KMS-11 (cell line): ENCODE data around the gene LRP10.

Experiments used
- H2AFZ ChIP-seq: fragments of 200-600 bp; sonication (generic); 2 replicates; pipeline ENCODE4 v1.6.1; 2016; ENCODE audit warnings: antibody characterized with exemption, mixed run types, low read depth
- H3K27ac ChIP-seq: fragments of 200-600 bp; sonication (generic); 2 replicates; pipeline ENCODE4 v1.6.1; 2016; ENCODE audit warnings: mild to moderate bottlenecking, mixed run types
- H3K27me3 ChIP-seq: fragments of 200-600 bp; sonication (generic); 2 replicates; pipeline ENCODE4 v1.6.1; 2017; ENCODE audit warnings: mild to moderate bottlenecking, low read depth, mixed run types, moderate library complexity; ENCODE audit not compliant: insufficient read depth
- H3K36me3 ChIP-seq: fragments of 200-600 bp; sonication (generic); 2 replicates; pipeline ENCODE4 v1.6.1; 2017; ENCODE audit warnings: mild to moderate bottlenecking, mixed run types; ENCODE audit not compliant: insufficient read depth
- H3K4me1 ChIP-seq: fragments of 200-600 bp; sonication (generic); 2 replicates; pipeline ENCODE4 v1.6.1; 2016; ENCODE audit warnings: mild to moderate bottlenecking, low read depth, mixed run types; ENCODE audit not compliant: poor library complexity, severe bottlenecking
- H3K4me2 ChIP-seq: fragments of 200-600 bp; sonication (generic); 2 replicates; pipeline ENCODE4 v1.7.0; 2016; ENCODE audit warnings: mild to moderate bottlenecking, mixed run types
- H3K4me3 ChIP-seq: fragments of 200-600 bp; sonication (generic); IDR thresholded peaks from 2 replicates; pipeline ENCODE4 v1.6.1; 2017; ENCODE audit warnings: low read depth, low read length, mixed read lengths; ENCODE audit not compliant: insufficient read depth
- H3K79me2 ChIP-seq: fragments of 200-600 bp; sonication (generic); 2 replicates; pipeline ENCODE4 v1.6.1; 2016; ENCODE audit warnings: low read depth, mixed run types; ENCODE audit not compliant: insufficient read depth
- H3K9ac ChIP-seq: fragments of 200-600 bp; sonication (generic); 2 replicates; pipeline ENCODE4 v1.6.1; 2016; ENCODE audit warnings: mild to moderate bottlenecking, mixed run types
- H4K20me1 ChIP-seq: fragments of 200-600 bp; sonication (generic); 2 replicates; pipeline ENCODE4 v1.6.1; 2016; ENCODE audit warnings: mild to moderate bottlenecking, mixed run types; ENCODE audit not compliant: insufficient read depth
- TF ChIP-seq, protein P1 (sequence below): fragments of 200-600 bp; sonication (generic); conservative IDR thresholded peaks from 2 replicates; pipeline ENCODE4 v1.6.1; 2017; ENCODE audit warnings: low read depth, mild to moderate bottlenecking, antibody characterized with exemption, low read length, moderate library complexity, mixed read lengths

Gene LRP10

DNA sequence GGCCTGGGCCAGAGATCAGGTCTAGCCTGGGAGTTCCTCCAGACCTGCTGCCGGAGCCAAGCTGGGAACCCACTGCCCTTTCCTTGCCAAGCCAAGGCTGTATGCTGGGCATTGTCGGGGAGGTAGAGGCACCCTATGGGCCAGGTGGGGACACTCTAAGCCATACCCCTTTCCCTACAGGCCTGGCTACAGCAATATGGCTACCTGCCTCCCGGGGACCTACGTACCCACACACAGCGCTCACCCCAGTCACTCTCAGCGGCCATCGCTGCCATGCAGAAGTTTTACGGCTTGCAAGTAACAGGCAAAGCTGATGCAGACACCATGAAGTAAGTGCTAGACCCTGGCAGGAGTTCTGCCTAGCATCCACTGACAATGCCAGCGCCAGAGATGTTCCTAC, 30.2 kb upstream of the LRP10 start:
- Histone ChIP-seq H3K79me2 (no peaks in the 10 kb centered on the region), H3K4me1 (peaks cover 23% of the 10 kb centered on the region), H3K27me3 (no peaks in the 10 kb centered on the region), H3K4me3 (no peak overlapping the region), H3K36me3 (no peaks in the 10 kb centered on the region), H3K27ac (no peak overlapping the region), H3K4me2 (no peak overlapping the region), H2AFZ (no peak overlapping the region), H3K9ac (no peak overlapping the region), H4K20me1 (no peaks in the 10 kb centered on the region)
- TF ChIP-seq, protein P1, sequence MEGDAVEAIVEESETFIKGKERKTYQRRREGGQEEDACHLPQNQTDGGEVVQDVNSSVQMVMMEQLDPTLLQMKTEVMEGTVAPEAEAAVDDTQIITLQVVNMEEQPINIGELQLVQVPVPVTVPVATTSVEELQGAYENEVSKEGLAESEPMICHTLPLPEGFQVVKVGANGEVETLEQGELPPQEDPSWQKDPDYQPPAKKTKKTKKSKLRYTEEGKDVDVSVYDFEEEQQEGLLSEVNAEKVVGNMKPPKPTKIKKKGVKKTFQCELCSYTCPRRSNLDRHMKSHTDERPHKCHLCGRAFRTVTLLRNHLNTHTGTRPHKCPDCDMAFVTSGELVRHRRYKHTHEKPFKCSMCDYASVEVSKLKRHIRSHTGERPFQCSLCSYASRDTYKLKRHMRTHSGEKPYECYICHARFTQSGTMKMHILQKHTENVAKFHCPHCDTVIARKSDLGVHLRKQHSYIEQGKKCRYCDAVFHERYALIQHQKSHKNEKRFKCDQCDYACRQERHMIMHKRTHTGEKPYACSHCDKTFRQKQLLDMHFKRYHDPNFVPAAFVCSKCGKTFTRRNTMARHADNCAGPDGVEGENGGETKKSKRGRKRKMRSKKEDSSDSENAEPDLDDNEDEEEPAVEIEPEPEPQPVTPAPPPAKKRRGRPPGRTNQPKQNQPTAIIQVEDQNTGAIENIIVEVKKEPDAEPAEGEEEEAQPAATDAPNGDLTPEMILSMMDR, result no peak

GRCh38 chr14:22841769-22842168, 29.8 kb upstream of the LRP10 start:
- no peaks in the 10 kb centered on the region for H4K20me1 ChIP-seq
- H3K27me3 ChIP-seq, result no peaks in the 10 kb centered on the region
- H3K36me3 ChIP-seq, result no peaks in the 10 kb centered on the region
- H2AFZ ChIP-seq, result no peak overlapping the region
- H3K4me3 ChIP-seq, result no peak overlapping the region
- no peak overlapping the region for H3K9ac ChIP-seq
- TF ChIP-seq, protein P1, result no peak
- no peak overlapping the region for H3K27ac ChIP-seq
- no peak overlapping the region for H3K4me2 ChIP-seq
- H3K79me2 ChIP-seq, result no peaks in the 10 kb centered on the region
- H3K4me1 ChIP-seq, result peaks cover 27% of the 10 kb centered on the region

- no peak overlapping the region for H3K9ac ChIP-seq
- no peaks in the 10 kb centered on the region for H3K27me3 ChIP-seq
- no peak overlapping the region for H3K4me2 ChIP-seq
- H3K4me1 ChIP-seq, result peaks cover 27% of the 10 kb centered on the region
- no peak overlapping the region for H3K4me3 ChIP-seq
- TF ChIP-seq, protein P1, result no peak
- no peak overlapping the region for H2AFZ ChIP-seq
- no peaks in the 10 kb centered on the region for H4K20me1 ChIP-seq
- H3K27ac ChIP-seq, result no peak overlapping the region
- H3K79me2 ChIP-seq, result no peaks in the 10 kb centered on the region
- no peaks in the 10 kb centered on the region for H3K36me3 ChIP-seq
These were observed 29.1 kb upstream of the LRP10 start for GRCh38 chr14:22842211-22843122.

DNA sequence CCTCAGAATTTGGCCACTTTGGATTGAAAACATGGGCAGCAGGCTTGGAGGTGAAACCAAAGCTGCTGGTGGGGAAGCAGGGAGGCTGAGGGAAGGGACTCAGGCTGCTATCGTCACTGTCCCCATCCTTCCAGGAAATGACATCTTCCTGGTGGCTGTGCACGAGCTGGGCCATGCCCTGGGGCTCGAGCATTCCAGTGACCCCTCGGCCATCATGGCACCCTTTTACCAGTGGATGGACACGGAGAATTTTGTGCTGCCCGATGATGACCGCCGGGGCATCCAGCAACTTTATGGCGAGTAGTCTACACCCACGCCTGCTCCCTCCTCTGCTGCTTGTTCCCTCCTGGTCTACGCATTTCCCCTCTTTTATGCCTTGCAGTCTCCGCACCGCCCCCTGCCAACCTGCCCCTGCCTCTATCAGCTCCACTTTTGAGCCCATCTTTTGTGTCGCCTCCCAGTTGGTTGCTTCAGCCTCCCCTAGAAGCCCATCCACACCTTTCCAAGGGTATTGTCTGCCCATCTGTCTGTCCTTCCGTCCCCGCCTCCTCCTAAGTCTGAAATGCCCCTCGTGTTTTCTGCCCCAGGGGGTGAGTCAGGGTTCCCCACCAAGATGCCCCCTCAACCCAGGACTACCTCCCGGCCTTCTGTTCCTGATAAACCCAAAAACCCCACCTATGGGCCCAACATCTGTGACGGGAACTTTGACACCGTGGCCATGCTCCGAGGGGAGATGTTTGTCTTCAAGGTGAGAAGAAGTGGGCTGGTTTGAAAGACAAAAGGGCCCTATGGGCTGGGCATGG, 28.2 kb upstream of the LRP10 start:
- peaks cover 19% of the 10 kb centered on the region for H3K4me1 ChIP-seq
- H3K4me2 ChIP-seq, result no peak overlapping the region
- H3K79me2 ChIP-seq, result no peaks in the 10 kb centered on the region
- H3K27me3 ChIP-seq, result no peaks in the 10 kb centered on the region
- no peak overlapping the region for H3K4me3 ChIP-seq
- H2AFZ ChIP-seq, result no peak overlapping the region
- no peaks in the 10 kb centered on the region for H3K36me3 ChIP-seq
- H3K9ac ChIP-seq, result no peak overlapping the region
- TF ChIP-seq, protein P1, result no peak
- H3K27ac ChIP-seq, result no peak overlapping the region
- H4K20me1 ChIP-seq, result no peaks in the 10 kb centered on the region
